ENCODE data around the gene HPS3. TPM values are rescaled to one million over a fixed set of nuclear protein-coding genes. Genes with fewer than 3 reads are reported as not detected.
"Not testable (repeated sequence)": the region's sequence is repeated elsewhere in the genome, so short reads cannot be mapped to it uniquely, and the experiment has no call there.

HPS3 gene
- total RNA-seq, 4 donors from 2014 or later: 3.1 to 5.5 (median 4.4) TPM

GRCh38 chr3:149216193-149216869, 86.9 kb downstream of the HPS3 start:
- in situ Hi-C loops (cut with MboI; ENCODE audit: low sequenced_read_pairs in 4 of 4) (no loop called here), intact Hi-C loops (cut with DNase I; ENCODE audit: low total_unique reads) (no loop called here)
- no peaks in the 10 kb centered on the region for H3K27me3 ChIP-seq
- no peak overlapping the region for H3K4me3 ChIP-seq
- H3K4me1 ChIP-seq: peaks cover 0 to 3% of the 10 kb centered on the region in 2 donors
- H3K36me3 ChIP-seq: no peaks in the 10 kb centered on the region
- no peak for DNase-seq
- no peak for ATAC-seq
- TF ChIP-seq POLR2A (IDR thresholded peaks at IDR 0.05) (no peak), CTCF (IDR thresholded peaks at IDR 0.05 in 4 of 5, conservative IDR thresholded peaks at IDR 0.05 in 1 of 5) (no peak)
- H3K27ac ChIP-seq: peak overlapping the region in 2 of 4 donors; percentile 20 to 37
- H3K9me3 ChIP-seq: no peaks in the 10 kb centered on the region

GRCh38 chr3:149217347-149217746, 87.9 kb downstream of the HPS3 start:
- in situ Hi-C loops (cut with MboI; ENCODE audit: low sequenced_read_pairs in 4 of 4): no loop called here
- Histone ChIP-seq H3K4me3 (no peak overlapping the region), H3K9me3 (no peaks in the 10 kb centered on the region), H3K36me3 (no peaks in the 10 kb centered on the region), H3K4me1 (peaks cover 0 to 3% of the 10 kb centered on the region in 2 donors), H3K27me3 (no peaks in the 10 kb centered on the region), H3K27ac (no peak overlapping the region)
- no peak for TF ChIP-seq POLR2A (IDR thresholded peaks at IDR 0.05)
- no peak for TF ChIP-seq CTCF (IDR thresholded peaks at IDR 0.05 in 4 of 5, conservative IDR thresholded peaks at IDR 0.05 in 1 of 5)
- ATAC-seq (no peak), DNase-seq (no peak)
- intact Hi-C loops (cut with DNase I; ENCODE audit: low total_unique reads): no loop called here

GRCh38 chr3:149219380-149220121, 90.1 kb downstream of the HPS3 start:
- intact Hi-C loops (cut with DNase I; ENCODE audit: low total_unique reads); DNase-seq; H3K4me1 ChIP-seq; ATAC-seq; H3K27ac ChIP-seq; in situ Hi-C loops (cut with MboI; ENCODE audit: low sequenced_read_pairs in 4 of 4); H3K27me3 ChIP-seq; H3K4me3 ChIP-seq; H3K36me3 ChIP-seq; H3K9me3 ChIP-seq: not testable (repeated sequence)

GRCh38 chr3:149221783-149222517, 92.5 kb downstream of the HPS3 start, which contains the start of gene CP:
Gene CP (minus strand): TSS chr3:149221829. CDS start chr3:149221792, 37 bp downstream.
- Histone ChIP-seq H3K4me1 (no peaks in the 10 kb centered on the region), H3K4me3 (no peak within 1 kb of the TSS), H3K27ac (no peak within 1 kb of the TSS), H3K36me3 (no peaks in the 10 kb centered on the region), H3K27me3 (no peaks in the 10 kb centered on the region), H3K9me3 (no peaks in the 10 kb centered on the region)
- no peak for ATAC-seq
- in situ Hi-C loops (cut with MboI; ENCODE audit: low sequenced_read_pairs in 4 of 4): no loop called here
- intact Hi-C loops (cut with DNase I; ENCODE audit: low total_unique reads): no loop called here
- DNase-seq: no peak
- TF ChIP-seq CTCF (IDR thresholded peaks at IDR 0.05 in 4 of 5, conservative IDR thresholded peaks at IDR 0.05 in 1 of 5) (no peak), POLR2A (IDR thresholded peaks at IDR 0.05) (no peak)

Other genes starting within 250 kb of the HPS3 start
- 100 to 1,000 TPM; 298 to 526 (median 331) TPM for gene GYG1, start 138.1 kb upstream of the HPS3 start, total RNA-seq
- gene HLTF, start 43.1 kb upstream of the HPS3 start, total RNA-seq: 10 to 100 TPM in 1 of 4 donors, 1 to 10 TPM in 3; 2.8 to 11.0 (median 5.9) TPM
- 10 to 100 TPM in 1 of 4 donors, 1 to 10 TPM in 2, under 1 TPM in 1; 0.85 to 10.6 (median 5.4) TPM for gene CP, start 92.2 kb downstream of the HPS3 start, total RNA-seq
- 10 to 100 TPM in 1 of 4 donors, 1 to 10 TPM in 3; 4.1 to 13.6 (median 5.9) TPM for gene TM4SF18, start 204.0 kb downstream of the HPS3 start, total RNA-seq
- 10 to 100 TPM; 23.0 to 43.8 (median 38.6) TPM for gene TM4SF1, start 248.0 kb downstream of the HPS3 start, total RNA-seq